ENCODE results near the gene MARCHF7. TPM values are rescaled to one million over a fixed set of nuclear protein-coding genes. Genes with fewer than 3 reads are reported as not detected.
A peak's percentile ranks its signal among the peaks of the same experiment; 100 is the strongest.

Gene MARCHF7
- total and polyA plus RNA-seq, 2 of the 8 experiments (the other 6 are each of a cell fraction or from before 2014, with no cell fraction given), result 18.3 to 116 TPM

GRCh38 chr2:159712143-159712928 lies at the start of gene MARCHF7 (continued):
- TF ChIP-seq E2F6 (IDR thresholded peaks at IDR 0.05) (no peak), SIRT6 (IDR thresholded peaks at IDR 0.05; ENCODE audit: low read length) (no peak), BCL11A (IDR thresholded peaks at IDR 0.05; ENCODE audit: low read depth in 2 of 2, low read length in 2 of 2) (no peak), YY1 (IDR thresholded peaks at IDR 0.05; ENCODE audit: low read depth, low read length) (peak; percentile 90), POU5F1 (IDR thresholded peaks at IDR 0.05; ENCODE audit: low read depth, low read length) (no peak), CBX5 (IDR thresholded peaks at IDR 0.05; ENCODE audit: low read depth, low read length) (no peak), HDAC2 (IDR thresholded peaks at IDR 0.05; ENCODE audit: borderline replicate concordance in 1 of 2, low read depth in 2 of 2, low read length in 2 of 2) (peak; percentile 57 to 79; a peak in 2 of 4 replicates), TBP (IDR thresholded peaks at IDR 0.05; ENCODE audit: low read depth, low read length) (peak; percentile 91), KDM1A (IDR thresholded peaks at IDR 0.05; ENCODE audit: borderline replicate concordance, low read length) (no peak), JUN (IDR thresholded peaks at IDR 0.05; ENCODE audit: low read depth, low read length) (no peak), SRF (IDR thresholded peaks at IDR 0.05; ENCODE audit: low read depth, low read length) (0 out of 2 replicates have a peak, but pooled peaks have one; percentile 13), CEBPB (IDR thresholded peaks at IDR 0.05; ENCODE audit: low read depth, low read length) (no peak), ASH2L (IDR thresholded peaks at IDR 0.05; ENCODE audit: low read length) (peak; percentile 98), BACH1 (IDR thresholded peaks at IDR 0.05; ENCODE audit: low read length) (no peak; the same call in 1 of the 2 replicates), CREB1 (IDR thresholded peaks at IDR 0.05) (peak; percentile 53; the same call in 1 of the 2 replicates), ZNF274 (IDR thresholded peaks at IDR 0.05; ENCODE audit: borderline replicate concordance, extremely low read depth, low read length) (no peak), BRCA1 (IDR thresholded peaks at IDR 0.05; ENCODE audit: low read depth, low read length) (peak; percentile 97), CTCF (IDR thresholded peaks at IDR 0.05; ENCODE audit: control extremely low read depth in 1 of 3, insufficient read depth in 1 of 3, low read depth in 1 of 3, low read length in 3 of 3) (peak; percentile 24 to 45 (median 41)), EGR1 (IDR thresholded peaks at IDR 0.05; ENCODE audit: borderline replicate concordance, low read depth, low read length) (no peak), ATF2 (IDR thresholded peaks at IDR 0.05; ENCODE audit: low read length) (peak; percentile 64; the same call in 1 of the 2 replicates)

Measured in H1 (cell line).